HepG2 (cell line): ENCODE measurements around the gene PPP4C. TPM values are rescaled to one million over a fixed set of nuclear protein-coding genes. Genes with fewer than 3 reads are reported as not detected.
A peak's percentile ranks its signal among the peaks of the same experiment; 100 is the strongest.

Experiments used
- AHR ChIP-seq: IDR thresholded peaks from 2 replicates; pipeline ENCODE4 v1.6.1; 2018; ENCODE audit warnings: missing genetic modification reagents, missing compliant biosample characterization
- CREM ChIP-seq, 2 experiments: sonication (generic) in 1 of 2; formaldehyde crosslinking in 1 of 2; IDR thresholded peaks; 2 replicates each; pipeline versions ENCODE4 v1.4.0 to v1.6.1; 2016 to 2020; ENCODE audit warnings: antibody characterized with exemption in 1 of 2, mild to moderate bottlenecking in 1 of 2, missing genetic modification reagents in 1 of 2
- E2F5 ChIP-seq: sonication (generic); formaldehyde crosslinking; conservative IDR thresholded peaks from 2 replicates; pipeline ENCODE4 v1.4.0; 2020; ENCODE audit warnings: missing genetic modification reagents
- HNRNPLL ChIP-seq: fragments of 200-400 bp; formaldehyde crosslinking; IDR thresholded peaks from 2 replicates; pipeline ENCODE4 v1.6.1; 2017; ENCODE audit warnings: mild to moderate bottlenecking, low read depth, low read length; ENCODE audit not compliant: poor library complexity, severe bottlenecking
- KIAA2018 ChIP-seq: sonication (generic); formaldehyde crosslinking; IDR thresholded peaks from 2 replicates; pipeline ENCODE4 v1.5.0; 2020; ENCODE audit warnings: mild to moderate bottlenecking, missing genetic modification reagents, borderline replicate concordance
- PRMT3 ChIP-seq: sonication (generic); formaldehyde crosslinking; IDR thresholded peaks from 2 replicates; pipeline ENCODE4 v1.8.1; 2022; ENCODE audit warnings: low read depth, mild to moderate bottlenecking, moderate library complexity, missing genetic modification reagents, borderline replicate concordance
- SIX1 ChIP-seq: sonication (generic); formaldehyde crosslinking; IDR thresholded peaks from 2 replicates; pipeline ENCODE4 v1.4.0; 2020; ENCODE audit warnings: missing genetic modification reagents, borderline replicate concordance
- TEAD2 ChIP-seq: sonication (generic); formaldehyde crosslinking; IDR thresholded peaks from 2 replicates; pipeline ENCODE4 v1.9.0; 2021; ENCODE audit warnings: missing genetic modification reagents
- TOE1 ChIP-seq: sonication (generic); formaldehyde crosslinking; IDR thresholded peaks from 2 replicates; pipeline ENCODE4 v1.4.0; 2020; ENCODE audit warnings: mild to moderate bottlenecking, missing genetic modification reagents
- XRCC5 ChIP-seq: fragments of 200-400 bp; formaldehyde crosslinking; optimal IDR thresholded peaks from 2 replicates; pipeline ENCODE3; 2017; ENCODE audit warnings: mild to moderate bottlenecking, low read length
- ZBTB42 ChIP-seq: sonication (generic); formaldehyde crosslinking; IDR thresholded peaks from 2 replicates; pipeline ENCODE4 v1.5.0; 2020; ENCODE audit warnings: mild to moderate bottlenecking, missing genetic modification reagents
- ZBTB43 ChIP-seq: sonication (generic); formaldehyde crosslinking; conservative IDR thresholded peaks from 2 replicates; pipeline ENCODE4 v1.4.0; 2020; ENCODE audit warnings: missing genetic modification reagents
- ZNF33A ChIP-seq: sonication (generic); formaldehyde crosslinking; IDR thresholded peaks from 2 replicates; pipeline ENCODE4 v1.5.1; 2020; ENCODE audit warnings: missing genetic modification reagents, mild to moderate bottlenecking, moderate library complexity, borderline replicate concordance
- ZNF550 ChIP-seq: sonication (generic); formaldehyde crosslinking; IDR thresholded peaks from 2 replicates; pipeline ENCODE4 v1.4.0; 2020; ENCODE audit warnings: mild to moderate bottlenecking, missing genetic modification reagents, borderline replicate concordance
- ZUFSP ChIP-seq: sonication (generic); formaldehyde crosslinking; IDR thresholded peaks from 2 replicates; pipeline ENCODE4 v1.9.0; 2021; ENCODE audit warnings: missing genetic modification reagents, mild to moderate bottlenecking, borderline replicate concordance
- polyA plus RNA-seq, 8 experiments: library from polyadenylated mRNA; depleted of rRNA in 3 of 8; stranded (reverse) in 7 of 8; unstranded in 1 of 8; fragments of >200 nt; fragmentation: Illumina TruSeq in 4 of 8; extraction: Trizol in 4 of 8; gene quantifications; 2 replicates each; pipeline versions ENCODE4 v1.2.1 to v1.2.3, GENCODE V29; 2011 to 2016; ENCODE audit warnings: low read depth in 4 of 8, missing spikeins in 1 of 8, mixed read lengths in 1 of 8; ENCODE audit not compliant: insufficient read depth in 1 of 8
- total RNA-seq, 5 experiments: library from RNA; depleted of rRNA; stranded (reverse); fragments of >200 nt; fragmentation: Illumina TruSeq; extraction: Trizol; gene quantifications; 2 replicates each; pipeline ENCODE4 v1.2.3, GENCODE V29; 2016; ENCODE audit warnings: low read depth in 1 of 5

Gene PPP4C
- total and polyA plus RNA-seq, 2 of the 13 experiments (the other 11 are each of a cell fraction or from before 2014, with no cell fraction given): 176 to 220 TPM

- TF ChIP-seq TEAD2: no peak
- TF ChIP-seq TOE1 (CRISPR knock-in tag): no peak
- TF ChIP-seq ZUFSP (CRISPR knock-in tag): no peak
- peak; percentile 54 for TF ChIP-seq HNRNPLL
- 0 out of 2 replicates have a peak, but pooled peaks have one; percentile 10 for TF ChIP-seq SIX1 (CRISPR knock-in tag)
- no peak for TF ChIP-seq KIAA2018 (CRISPR knock-in tag)
- peak; percentile 93; the same call in 1 of the 2 replicates for TF ChIP-seq AHR (CRISPR knock-in tag)
- TF ChIP-seq ZNF33A (CRISPR knock-in tag): no peak
- no peak for TF ChIP-seq ZBTB42 (CRISPR knock-in tag)
- no peak for TF ChIP-seq PRMT3 (CRISPR knock-in tag)
- no peak; the same call in 1 of the 2 replicates for TF ChIP-seq CREM (IDR thresholded peaks at IDR 0.05)
- TF ChIP-seq CREM (CRISPR knock-in tag; IDR thresholded peaks at IDR 0.05): no peak
- peak; percentile 83 for TF ChIP-seq XRCC5
- TF ChIP-seq E2F5 (CRISPR knock-in tag): no peak
- 0 out of 2 replicates have a peak, but pooled peaks have one; percentile 51 for TF ChIP-seq ZBTB43 (CRISPR knock-in tag)
- peak; percentile 56; the same call in 1 of the 2 replicates for TF ChIP-seq ZNF550 (CRISPR knock-in tag)
Measured at GRCh38 chr16:30063893-30064728, 11.7 kb upstream of the PPP4C start (continued).
